Astrocyte of the spinal cord (primary cell): ENCODE results near the gene CINP.
"Not testable (repeated sequence)": the region's sequence is repeated elsewhere in the genome, so short reads cannot be mapped to it uniquely, and the experiment has no call there.

ENCODE experiments used
- DNase-seq: peaks from one replicate; pipeline ENCODE4 v3.0.0; 2011; ENCODE audit warnings: low read depth, low spot score
- H3K4me3 ChIP-seq: 2 replicates; pipeline ENCODE4 v1.5.1; 2011; ENCODE audit warnings: low read depth, mild to moderate bottlenecking, low read length, moderate library complexity
- in situ Hi-C: cut with HindIII; loops from 2 replicates; pipeline ENCODE4 v1.10.0; 2017; ENCODE audit warnings: low sequenced_read_pairs
- TF ChIP-seq, protein P1 (sequence below): IDR thresholded peaks from 2 replicates; pipeline ENCODE4 v1.5.1; 2012; ENCODE audit warnings: low read depth, mild to moderate bottlenecking, low read length, inconsistent platforms

CINP gene

DNA sequence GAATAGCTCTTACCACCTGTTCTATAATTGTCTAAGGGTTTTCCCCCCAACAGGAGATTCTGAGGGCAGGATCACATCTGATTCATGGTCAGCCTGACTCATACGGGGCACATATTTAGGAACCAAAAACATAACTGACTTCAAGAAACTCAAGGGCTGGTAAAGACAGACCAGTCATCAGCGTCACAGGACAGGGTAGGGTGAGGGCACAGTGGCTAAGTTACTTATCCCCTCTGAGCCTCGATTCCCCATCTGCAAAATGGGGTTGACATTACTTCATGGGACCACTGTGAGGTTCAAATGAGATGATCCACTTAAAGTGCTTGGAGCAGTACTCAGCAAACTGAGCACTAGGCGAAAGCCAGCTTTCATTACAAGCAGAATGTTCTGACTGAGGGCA is 606 bp downstream of the CINP start:
- in situ Hi-C loops = no loop called here
- peak; percentile 8 for DNase-seq

DNA sequence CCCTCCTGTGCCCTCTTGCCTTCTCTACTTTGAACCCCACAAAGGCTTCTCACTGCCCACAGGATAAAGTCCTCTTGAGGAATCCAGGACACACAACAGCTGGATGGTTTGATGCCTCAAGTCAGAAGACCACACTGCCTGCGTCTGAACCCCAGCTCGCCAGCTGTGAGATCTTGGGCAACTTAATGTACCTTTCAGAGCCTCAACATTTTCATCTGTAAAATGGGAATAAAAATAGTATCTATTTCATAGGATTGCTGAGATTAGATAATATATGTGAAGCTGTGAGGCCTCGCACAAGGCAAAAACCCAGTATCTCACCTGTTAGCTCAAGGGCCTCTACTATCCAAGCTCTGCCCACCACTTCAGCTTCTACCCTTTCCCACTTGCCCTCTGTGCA is 2.3 kb downstream of the CINP start:
- in situ Hi-C loops = no loop called here

More for the DNA sequence above, 606 bp downstream of the CINP start:
- TF ChIP-seq, protein P1, sequence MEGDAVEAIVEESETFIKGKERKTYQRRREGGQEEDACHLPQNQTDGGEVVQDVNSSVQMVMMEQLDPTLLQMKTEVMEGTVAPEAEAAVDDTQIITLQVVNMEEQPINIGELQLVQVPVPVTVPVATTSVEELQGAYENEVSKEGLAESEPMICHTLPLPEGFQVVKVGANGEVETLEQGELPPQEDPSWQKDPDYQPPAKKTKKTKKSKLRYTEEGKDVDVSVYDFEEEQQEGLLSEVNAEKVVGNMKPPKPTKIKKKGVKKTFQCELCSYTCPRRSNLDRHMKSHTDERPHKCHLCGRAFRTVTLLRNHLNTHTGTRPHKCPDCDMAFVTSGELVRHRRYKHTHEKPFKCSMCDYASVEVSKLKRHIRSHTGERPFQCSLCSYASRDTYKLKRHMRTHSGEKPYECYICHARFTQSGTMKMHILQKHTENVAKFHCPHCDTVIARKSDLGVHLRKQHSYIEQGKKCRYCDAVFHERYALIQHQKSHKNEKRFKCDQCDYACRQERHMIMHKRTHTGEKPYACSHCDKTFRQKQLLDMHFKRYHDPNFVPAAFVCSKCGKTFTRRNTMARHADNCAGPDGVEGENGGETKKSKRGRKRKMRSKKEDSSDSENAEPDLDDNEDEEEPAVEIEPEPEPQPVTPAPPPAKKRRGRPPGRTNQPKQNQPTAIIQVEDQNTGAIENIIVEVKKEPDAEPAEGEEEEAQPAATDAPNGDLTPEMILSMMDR = no peak
- H3K4me3 ChIP-seq = peak overlapping the region; percentile 84

DNA sequence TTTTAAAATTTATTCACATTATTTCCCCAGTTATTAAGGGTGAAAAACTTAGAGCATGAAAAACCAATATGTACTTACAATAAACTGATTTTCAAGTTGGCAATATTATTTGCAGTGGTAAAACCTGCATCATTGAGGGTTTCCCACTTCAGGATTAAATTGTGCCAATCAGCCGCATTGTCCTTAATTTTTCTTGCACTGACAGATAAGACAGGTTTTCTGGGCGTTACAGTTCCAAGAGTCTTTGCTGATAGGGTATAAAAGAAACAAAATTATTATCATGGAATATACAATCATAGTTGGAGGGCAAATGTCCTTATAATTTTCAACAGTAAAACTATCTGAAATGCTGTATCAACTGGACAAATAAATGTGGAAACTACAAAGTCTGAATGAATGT is 3.3 kb downstream of the CINP start:
- no peak for DNase-seq
- no peak overlapping the region for H3K4me3 ChIP-seq
- in situ Hi-C loops = no loop called here
- TF ChIP-seq, protein P1 = no peak

More for the DNA sequence above, 2.3 kb downstream of the CINP start:
- TF ChIP-seq, protein P1 = no peak
- no peak for DNase-seq
- H3K4me3 ChIP-seq = no peak overlapping the region

DNA sequence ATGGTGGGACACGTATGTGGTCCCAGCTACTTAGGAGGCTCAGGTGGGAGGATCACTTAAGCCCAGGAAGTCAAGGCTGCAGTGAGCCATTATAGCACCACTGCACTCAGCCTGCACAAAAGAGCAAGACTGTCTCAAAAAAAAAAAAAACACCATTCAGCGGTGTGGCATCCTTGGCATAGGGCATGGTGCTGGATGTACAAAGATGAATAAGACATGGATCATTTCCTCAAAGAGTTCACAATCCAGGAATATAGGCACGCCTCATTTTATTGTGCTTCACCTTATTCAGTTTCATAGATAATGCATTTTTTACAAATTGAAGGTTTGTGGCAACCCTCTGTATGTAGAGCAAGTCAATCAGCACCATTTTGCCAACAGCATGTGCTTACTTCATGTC is 6.4 kb downstream of the CINP start:
- in situ Hi-C loops = no loop called here
- no peak for DNase-seq
- TF ChIP-seq, protein P1 = no peak
- no peak overlapping the region for H3K4me3 ChIP-seq

DNA sequence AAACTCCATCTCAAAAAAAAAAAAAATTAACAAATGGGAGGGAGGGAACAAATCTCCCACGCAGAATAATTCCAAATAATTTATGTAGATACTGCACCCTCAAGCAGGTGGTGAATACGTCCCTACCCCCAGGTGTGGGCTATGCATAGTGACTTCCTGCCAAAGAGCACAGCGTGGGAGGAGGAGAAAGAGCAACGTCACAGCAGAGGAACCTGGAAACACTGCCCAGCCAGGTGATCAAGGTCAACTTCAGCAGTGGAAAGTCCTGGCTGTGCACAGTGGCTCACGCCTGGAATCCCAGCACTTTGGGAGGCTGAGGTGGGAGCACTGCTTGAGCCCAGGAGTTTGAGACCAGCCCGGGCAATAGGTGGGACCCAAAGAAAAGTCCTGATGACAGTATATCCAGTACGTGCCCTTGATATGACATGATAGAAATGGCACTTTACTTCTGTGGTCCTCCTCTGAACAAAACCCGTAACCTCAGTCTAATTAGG is 9.5 kb downstream of the CINP start:
- TF ChIP-seq, protein P1 = no peak
- in situ Hi-C loops = no loop called here
- no peak for DNase-seq
- no peak overlapping the region for H3K4me3 ChIP-seq

DNA sequence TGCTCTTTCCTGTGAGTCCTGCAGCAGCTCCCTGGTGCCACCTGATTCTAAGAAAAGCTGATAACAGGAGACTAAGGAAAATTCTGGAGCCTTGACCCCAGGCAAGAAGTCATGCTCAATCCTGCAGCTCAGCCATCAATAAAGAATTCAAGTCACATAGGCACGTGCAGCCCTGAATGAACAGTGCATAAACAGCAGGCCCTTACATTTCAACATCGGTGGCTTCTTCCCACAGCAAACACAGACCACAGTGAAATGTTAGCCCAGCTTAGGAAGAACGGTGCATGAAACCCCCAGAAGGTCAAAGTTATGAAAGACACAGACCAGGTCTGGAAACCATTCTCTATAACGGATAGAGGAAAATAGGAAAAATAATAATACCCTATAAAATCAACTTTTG is 10.5 kb downstream of the CINP start:
- in situ Hi-C loops = no loop called here
- H3K4me3 ChIP-seq = no peak overlapping the region
- no peak for DNase-seq
- TF ChIP-seq, protein P1 = no peak

DNA sequence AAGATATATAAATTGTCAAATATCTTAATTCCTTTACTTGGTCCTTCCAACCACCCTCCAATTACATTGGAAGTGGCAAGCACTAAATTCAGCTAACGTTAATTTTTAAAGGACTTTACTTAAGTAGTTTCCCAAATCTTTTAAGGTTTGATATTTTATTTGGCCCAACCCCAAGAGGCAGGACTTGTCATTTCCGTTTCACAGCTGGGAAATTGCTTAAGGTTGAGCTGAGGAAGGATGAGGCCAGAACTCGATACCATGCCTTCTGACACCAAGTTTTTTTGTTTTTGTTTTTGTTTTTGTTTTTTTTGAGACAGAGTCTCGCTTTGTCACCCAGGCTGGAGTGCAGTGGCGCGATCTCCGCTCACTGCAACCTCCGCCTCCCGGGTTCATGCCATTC is 11.1 kb downstream of the CINP start:
- in situ Hi-C loops, H3K4me3 ChIP-seq: not testable (repeated sequence)
- DNase-seq = peak; percentile 30
